K562 (cell line): ENCODE results near the gene DMWD. TPM values are rescaled to one million over a fixed set of nuclear protein-coding genes. Genes with fewer than 3 reads are reported as not detected.

Source experiments
- ATAC-seq: fragments of 200-7000 bp; cut with Tn5 transposase; 3 replicates; pipeline ENCODE4 v1.9.1; 2020; ENCODE audit warnings: moderate library complexity
- BruUV-seq: library from RNA; stranded (reverse); fragments of 400-500 nt; replicated peaks from 2 replicates; lab custom pipeline; 2021; lab: Mats Ljungman, UMichigan
- CTCF ChIA-PET: fragments of 300-600 bp; formaldehyde crosslinking; extraction: SDS; loops from one replicate; lab custom pipeline; 2021; ENCODE audit warnings: low intra/inter-chr PET ratio; lab: Yijun Ruan, JAX
- POLR2A ChIA-PET: fragments of 300-600, 350-650 bp; sonication (Branson Sonifier 250); formaldehyde crosslinking; extraction: SDS; loops from one replicate; lab custom pipeline; 2021; ENCODE audit warnings: antibody characterized with exemption, inconsistent platforms; lab: Yijun Ruan, JAX
- DNase-seq, 4 experiments: peaks; one replicate each; pipeline versions ENCODE4 v3.0.0 to v3.0.0-alpha.2; 2011 to 2018; ENCODE audit warnings: low spot score in 3 of 4, mixed read lengths in 3 of 4; ENCODE audit errors: extremely low read depth in 1 of 4
- FAIRE-seq: peaks from 2 replicates; lab custom pipeline; 2011; peaks lifted over from hg19 to GRCh38; lab: Jason Lieb, UNC
- H2AFZ ChIP-seq: 2 replicates; pipeline ENCODE4 v1.6.0; 2011; ENCODE audit warnings: low read depth, low read length, control low read depth, inconsistent platforms
- H3K27ac ChIP-seq: fragments of 200-600 bp; 3 replicates; pipeline ENCODE4 v1.8.0; 2011; ENCODE audit warnings: low read depth, mild to moderate bottlenecking, control low read depth, inconsistent platforms, low read length, moderate library complexity, mixed read lengths; ENCODE audit errors: extremely low read depth
- H3K27me3 ChIP-seq, 2 experiments: fragments of 300-600 bp in 1 of 2; 2 replicates in 1 of 2; 3 replicates in 1 of 2; pipeline versions ENCODE4 v1.6.0 to v1.8.0; 2011; ENCODE audit warnings: inconsistent platforms in 2 of 2, low read length in 2 of 2, mild to moderate bottlenecking in 1 of 2, mixed read lengths in 1 of 2, moderate library complexity in 1 of 2; ENCODE audit not compliant: control insufficient read depth in 2 of 2, insufficient read depth in 2 of 2
- H3K36me3 ChIP-seq: fragments of 300-600 bp; 3 replicates; pipeline ENCODE4 v1.8.0; 2011; ENCODE audit warnings: mild to moderate bottlenecking, low read length, inconsistent platforms; ENCODE audit not compliant: control insufficient read depth, insufficient read depth
- H3K4me1 ChIP-seq, 2 experiments: fragments of 200-600 bp in 1 of 2; replicated peaks in 1 of 2; 2 replicates in 1 of 2; 3 replicates in 1 of 2; pipeline versions ENCODE4 v1.5.1 to v1.8.0; 2011; ENCODE audit warnings: inconsistent platforms in 2 of 2, low read length in 2 of 2, mild to moderate bottlenecking in 1 of 2, mixed read lengths in 1 of 2, moderate library complexity in 1 of 2; ENCODE audit not compliant: control insufficient read depth in 2 of 2, insufficient read depth in 2 of 2
- H3K4me2 ChIP-seq: 2 replicates; pipeline ENCODE4 v1.6.1; 2011; ENCODE audit warnings: low read length, control low read depth, inconsistent platforms, mixed read lengths; ENCODE audit not compliant: insufficient read depth
- H3K4me3 ChIP-seq: fragments of 200-600 bp; sonication (generic), shearing (Covaris generic); 2 replicates; pipeline ENCODE4 v1.5.1; 2016; ENCODE audit warnings: control low read depth, inconsistent platforms
- H3K79me2 ChIP-seq: fragments of 200-600 bp; 3 replicates; pipeline ENCODE4 v1.8.0; 2011; ENCODE audit warnings: low read length, inconsistent platforms; ENCODE audit not compliant: control insufficient read depth, insufficient read depth
- H3K9ac ChIP-seq, 2 experiments: 2 replicates each; pipeline versions ENCODE4 v1.6.0 to v1.6.1; 2011; ENCODE audit warnings: low read depth in 2 of 2, low read length in 2 of 2, control low read depth in 1 of 2, inconsistent platforms in 1 of 2, mild to moderate bottlenecking in 1 of 2, mixed read lengths in 1 of 2; ENCODE audit not compliant: insufficient read depth in 1 of 2
- H3K9me1 ChIP-seq: one replicate; pipeline ENCODE4 v1.6.0; 2011; ENCODE audit warnings: inconsistent platforms, mild to moderate bottlenecking, low read length, moderate library complexity; ENCODE audit not compliant: control insufficient read depth, insufficient read depth
- H3K9me3 ChIP-seq: replicated peaks from 2 replicates; pipeline ENCODE4 v1.5.1; 2011; ENCODE audit warnings: low read depth, low read length, inconsistent platforms; ENCODE audit not compliant: control insufficient read depth, insufficient read depth
- H4K20me1 ChIP-seq: replicated peaks from 2 replicates; pipeline ENCODE4 v1.6.1; 2011; ENCODE audit warnings: low read length, inconsistent platforms, mixed read lengths; ENCODE audit not compliant: control insufficient read depth, insufficient read depth
- ATF6 ChIP-seq: sonication (generic); formaldehyde crosslinking; IDR thresholded peaks from 2 replicates; pipeline ENCODE4 v1.4.0; 2020; ENCODE audit warnings: mild to moderate bottlenecking, missing genetic modification reagents
- BCL6 ChIP-seq: fragments of 250-450 bp; sonication (Bioruptor Pico); IDR thresholded peaks from 2 replicates; pipeline ENCODE4 v1.4.0; 2020
- EGR1 ChIP-seq: fragments of 450-650 bp; conservative IDR thresholded peaks from 2 replicates; pipeline ENCODE4 v1.6.1; 2017; ENCODE audit warnings: mild to moderate bottlenecking
- FUS ChIP-seq: fragments of 200-400 bp; formaldehyde crosslinking; optimal IDR thresholded peaks from 2 replicates; pipeline ENCODE3; 2017; ENCODE audit warnings: low read depth, low read length
- LEF1 ChIP-seq: fragments of 450-650 bp; IDR thresholded peaks from 2 replicates; pipeline ENCODE4 v1.6.1; 2016; ENCODE audit warnings: mild to moderate bottlenecking
- SFPQ ChIP-seq: fragments of 200-400 bp; formaldehyde crosslinking; IDR thresholded peaks from 2 replicates; pipeline ENCODE4 v1.6.1; 2017; ENCODE audit warnings: mild to moderate bottlenecking, low read depth, low read length, moderate library complexity
- SMAD3 ChIP-seq: fragments of 450-650 bp; formaldehyde crosslinking; conservative IDR thresholded peaks from 2 replicates; pipeline ENCODE4 v1.4.0; 2020; ENCODE audit warnings: mild to moderate bottlenecking
- TAF1 ChIP-seq: IDR thresholded peaks from 2 replicates; pipeline ENCODE4 v1.6.1; 2011; ENCODE audit warnings: mild to moderate bottlenecking, low read length, moderate library complexity; ENCODE audit not compliant: insufficient read depth, control insufficient read depth, severe bottlenecking; ENCODE audit errors: extremely low read depth
- YY1 ChIP-seq, 3 experiments: IDR thresholded peaks; 2 replicates each; pipeline ENCODE4 v1.6.1; 2011; ENCODE audit warnings: low read length in 2 of 3, mild to moderate bottlenecking in 2 of 3, moderate library complexity in 2 of 3, borderline replicate concordance in 1 of 3, control low read depth in 1 of 3, low read depth in 1 of 3; ENCODE audit not compliant: insufficient read depth in 3 of 3, insufficient replicate concordance in 2 of 3, control insufficient read depth in 1 of 3, insufficient read length in 1 of 3; ENCODE audit errors: extremely low read depth in 1 of 3
- ZC3H11A ChIP-seq: IDR thresholded peaks from 2 replicates; pipeline ENCODE4 v1.6.1; 2012; ENCODE audit warnings: low read depth, low read length, improper control_type of control experiment
- ZNF431 ChIP-seq: sonication (generic); formaldehyde crosslinking; IDR thresholded peaks from 2 replicates; pipeline ENCODE4 v1.8.0; 2022; ENCODE audit warnings: mild to moderate bottlenecking, missing genetic modification reagents
- WGBS: fragments of 100-300 bp; shearing (Covaris generic); methylation state at CpG from one replicate; pipeline ENCODE4 v1.1.6; 2016; ENCODE audit warnings: low coverage, mixed read lengths; ENCODE audit not compliant: insufficient coverage; ENCODE audit errors: missing lambda C conversion rate; 5-methylcytosine and 5-hydroxymethylcytosine counted together
- in situ Hi-C: fragments of 300-500 bp; cut with MboI; formaldehyde crosslinking; loops from 4 replicates; pipeline ENCODE4 v1.15.0; 2018; ENCODE audit warnings: inconsistent platforms, mixed read lengths
- intact Hi-C: fragments of 100-400 bp; cut with micrococcal nuclease; formaldehyde crosslinking; loops from 2 replicates; pipeline ENCODE4 v1.14.2; 2022
- polyA plus RNA-seq, 8 experiments: library from polyadenylated mRNA; depleted of rRNA in 4 of 8; stranded (reverse) in 5 of 8; unstranded in 3 of 8; fragments of >200 nt; fragmentation: Nextera tagmentation in 2 of 8; fragmentation: Illumina TruSeq in 1 of 8; extraction: Ambion mirVana in 2 of 8; extraction: Trizol in 1 of 8; gene quantifications; 2 replicates each; pipeline versions ENCODE4 v1.2.1 to v1.2.3, GENCODE V29; 2011 to 2014; ENCODE audit warnings: inconsistent platforms in 1 of 8, missing spikeins in 1 of 8
- total RNA-seq, 7 experiments: library from RNA; depleted of rRNA in 6 of 7; stranded (reverse); fragments of >200 nt in 6 of 7; fragmentation: Illumina TruSeq in 2 of 7; extraction: Trizol in 2 of 7; gene quantifications; 2 replicates each; pipeline versions ENCODE4 v1.2.1 to v1.2.3, GENCODE V29; 2011 to 2021; ENCODE audit warnings: low replicate concordance in 1 of 7

Gene DMWD
- total and polyA plus RNA-seq, 9 of the 15 experiments (the other 6 are each of a cell fraction or from before 2014, with no cell fraction given) = 4.7 to 54.6 (median 19.0) TPM

GRCh38 chr19:45773384-45773783 lies 19.3 kb downstream of the DMWD start:
- Histone ChIP-seq H3K9ac (no peak overlapping the region), H3K36me3 (peaks cover 28% of the 10 kb centered on the region; the same call in 2 of the 3 replicates), H3K4me3 (no peak overlapping the region), H3K4me1 (peaks cover 4 to 54% of the 10 kb centered on the region in 2 experiments; a peak in 4 of 5 replicates), H3K79me2 (peaks cover under 1% of the 10 kb centered on the region; the same call in 2 of the 3 replicates), H3K9me1 (peaks cover 3% of the 10 kb centered on the region), H3K4me2 (no peak overlapping the region), H3K27me3 (no peaks in the 10 kb centered on the region), H2AFZ (no peak overlapping the region), H3K9me3 (no peaks in the 10 kb centered on the region), H4K20me1 (no peaks in the 10 kb centered on the region), H3K27ac (no peak overlapping the region)
- no peak for TF ChIP-seq BCL6 (CRISPR knock-in tag)
- no peak for TF ChIP-seq ZNF431
- no peak for TF ChIP-seq ZC3H11A
- no peak for TF ChIP-seq YY1 (IDR thresholded peaks at IDR 0.05; ENCODE audit: borderline replicate concordance in 1 of 3, control insufficient read depth in 1 of 3, extremely low read depth in 1 of 3, insufficient read depth in 3 of 3, insufficient read length in 1 of 3, insufficient replicate concordance in 2 of 3, low read depth in 1 of 3, low read length in 2 of 3)
- no peak for TF ChIP-seq LEF1
- TF ChIP-seq FUS = no peak
- TF ChIP-seq SFPQ = no peak
- no peak for TF ChIP-seq EGR1
- TF ChIP-seq TAF1 = no peak
- no peak for TF ChIP-seq SMAD3 (CRISPR knock-in tag)
- no peak for TF ChIP-seq ATF6
- in situ Hi-C loops (no loop called here), intact Hi-C loops (no loop called here)
- no peak for DNase-seq
- POLR2A ChIA-PET = interaction anchor here (0.5 to 5.9 kb wide), 7 partner anchors 9 to 108 kb away, joined by 3 to 70 read pairs (median 4); partner anchors contain the start of genes DMPK, DMWD, QPCTL and SNRPD2
- ATAC-seq = no peak
- no TSS peak for BruUV-seq
- CTCF ChIA-PET = no interaction called here
- FAIRE-seq = no peak
- 34% methylated on average over 2 of the region's 2 CpGs for WGBS
